GM18507 (cell line): ENCODE data around the gene UROC1.

Source experiments
- DNase-seq: peaks from one replicate; pipeline ENCODE4 v3.0.0; 2011; ENCODE audit warnings: low read depth; ENCODE audit not compliant: insufficient read length; ENCODE audit errors: extremely low spot score
- FAIRE-seq: peaks from 2 replicates; lab custom pipeline; 2011; peaks lifted over from hg19 to GRCh38; lab: Jason Lieb, UNC

Gene UROC1

DNA sequence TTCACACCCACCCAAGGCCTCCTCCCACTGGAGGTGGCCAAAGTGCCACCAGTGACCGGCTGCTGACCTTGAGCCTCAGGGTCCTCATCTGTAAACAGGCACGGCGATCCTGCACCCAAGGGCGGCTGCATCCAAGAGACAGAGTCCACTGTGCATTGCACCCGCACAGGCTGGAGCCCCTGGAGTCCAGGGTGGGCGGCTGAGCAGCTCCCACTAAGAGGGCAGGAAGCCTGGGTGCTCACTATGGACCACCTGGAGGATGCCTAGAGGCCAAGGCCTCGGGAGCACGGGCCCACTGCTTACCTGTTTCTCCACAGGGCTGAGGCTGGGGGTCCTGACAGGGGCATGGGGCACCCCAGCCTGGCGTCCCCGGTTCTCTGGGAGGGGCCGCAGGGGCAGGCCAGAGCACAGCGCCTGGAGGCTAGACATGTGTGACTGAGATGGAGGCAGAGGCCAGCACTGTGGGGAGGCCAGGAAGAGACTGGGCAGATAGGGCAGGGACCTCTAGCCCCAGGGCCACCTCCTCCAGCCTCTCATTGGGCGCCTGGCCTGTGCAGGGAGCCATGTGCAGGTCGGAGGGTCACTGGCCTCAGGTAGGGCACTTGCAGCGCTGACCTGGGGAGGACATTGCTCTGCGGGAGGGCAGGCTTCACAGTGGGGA, at the start of gene UROC1:
TSS of gene UROC1 (minus strand) at position 483 of the 661 bp plus-strand sequence. CDS start at position 429, 54 bp downstream.
- DNase-seq (no peak), FAIRE-seq (no peak)

DNA sequence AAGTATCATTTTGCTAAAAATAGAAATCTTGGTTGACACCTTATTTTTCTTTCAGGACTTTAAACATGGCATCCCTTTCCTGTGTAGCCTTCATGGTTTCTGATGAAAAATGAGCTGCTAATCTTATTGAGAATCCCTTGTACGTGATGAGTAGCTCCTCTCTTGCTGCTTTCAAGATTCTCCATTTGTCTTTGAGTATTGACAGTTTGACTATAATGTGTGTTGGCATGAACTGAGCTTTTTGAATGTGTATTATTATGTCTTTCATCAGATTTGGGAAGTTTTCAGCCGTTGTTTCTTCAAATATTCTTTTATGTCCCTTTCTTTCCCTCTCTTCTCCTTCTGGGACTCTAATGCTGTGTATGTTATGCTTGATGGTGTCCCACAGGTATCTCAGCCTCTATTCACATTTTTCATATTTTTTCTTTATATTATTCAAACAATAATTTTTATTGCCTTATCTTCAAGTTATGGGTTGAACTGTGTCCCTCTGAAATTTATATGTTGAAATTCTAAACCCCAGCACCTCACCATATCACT, 45.2 kb upstream of the UROC1 start:
- DNase-seq (no peak), FAIRE-seq (no peak)

DNA sequence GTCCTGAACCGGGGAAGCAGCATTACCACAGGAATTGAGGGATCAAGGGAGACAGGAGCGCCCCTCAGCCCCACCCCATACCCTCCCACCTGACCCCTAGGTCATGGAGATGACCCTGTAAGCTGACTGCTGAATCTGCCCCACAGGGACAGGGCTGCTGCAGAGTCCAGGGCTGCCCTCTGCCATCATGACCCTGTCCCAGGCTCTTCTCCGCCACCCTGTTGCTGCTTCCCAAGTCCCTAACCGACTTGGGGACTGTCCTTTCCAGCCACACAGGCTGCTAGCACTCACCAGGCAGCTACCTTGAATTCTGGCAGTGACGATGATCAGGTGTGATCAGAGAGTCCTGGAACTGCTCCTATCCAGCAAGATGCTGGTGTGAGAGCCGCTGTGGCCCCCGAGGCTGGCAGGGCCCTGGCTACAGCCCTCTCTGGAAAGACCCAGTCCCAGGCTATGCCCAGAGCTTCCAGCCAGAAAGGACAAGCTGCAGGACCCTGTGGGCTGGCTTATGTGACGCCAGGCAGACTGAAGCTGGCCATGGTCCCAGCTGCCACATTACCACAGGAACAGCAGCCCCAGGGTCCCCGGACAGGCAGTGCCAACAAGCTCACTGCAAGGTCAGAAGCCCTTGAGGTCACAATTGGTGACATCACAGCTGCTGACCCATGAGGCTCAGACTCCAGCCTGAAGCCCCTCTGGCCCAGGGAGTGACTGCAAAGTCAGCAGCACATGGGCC, 40.9 kb upstream of the UROC1 start, which contains the start of gene C3orf22:
TSS of gene C3orf22 (minus strand) at position 597 of the 736 bp plus-strand sequence. CDS start 5,542 bp downstream, outside the sequence.
- FAIRE-seq: no peak
- no peak for DNase-seq

DNA sequence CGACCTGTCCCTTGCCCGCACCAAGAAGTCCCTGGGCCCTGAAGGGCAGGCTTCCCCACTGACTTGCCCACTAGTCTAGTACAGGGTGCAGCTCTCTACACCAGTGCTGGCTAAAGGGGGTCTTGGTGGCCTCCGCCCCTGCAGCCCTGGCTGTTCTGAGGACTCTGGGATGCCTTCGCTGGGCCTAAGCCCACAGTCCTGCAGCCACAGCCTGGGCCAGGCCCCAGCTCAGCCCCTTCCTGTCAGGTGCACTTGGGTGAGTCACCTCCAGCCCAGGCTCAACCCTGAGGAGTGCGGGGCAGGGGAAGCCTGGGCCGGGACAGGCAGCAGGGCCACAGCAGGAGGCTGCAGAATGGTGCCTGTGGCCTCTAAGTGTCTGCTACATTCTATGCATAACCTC, 40.2 kb upstream of the UROC1 start:
- no peak for DNase-seq
- FAIRE-seq: no peak

DNA sequence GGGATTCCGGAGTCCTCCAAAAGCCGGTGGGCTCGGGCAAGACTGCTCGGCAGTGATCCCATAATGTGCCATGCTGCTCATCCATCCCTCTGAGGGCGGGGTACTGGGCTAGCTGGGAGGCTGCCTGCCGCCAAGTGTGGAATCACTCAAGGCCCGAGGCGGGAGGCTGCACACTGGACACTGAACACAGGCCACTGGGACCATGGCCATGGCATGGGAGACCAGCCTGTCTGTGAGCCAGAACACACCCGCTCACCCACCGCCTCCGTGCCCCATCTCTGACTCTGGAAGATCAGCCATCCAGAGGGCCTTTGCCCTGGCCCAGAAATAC, 39.8 kb upstream of the UROC1 start:
- DNase-seq: no peak
- no peak for FAIRE-seq

DNA sequence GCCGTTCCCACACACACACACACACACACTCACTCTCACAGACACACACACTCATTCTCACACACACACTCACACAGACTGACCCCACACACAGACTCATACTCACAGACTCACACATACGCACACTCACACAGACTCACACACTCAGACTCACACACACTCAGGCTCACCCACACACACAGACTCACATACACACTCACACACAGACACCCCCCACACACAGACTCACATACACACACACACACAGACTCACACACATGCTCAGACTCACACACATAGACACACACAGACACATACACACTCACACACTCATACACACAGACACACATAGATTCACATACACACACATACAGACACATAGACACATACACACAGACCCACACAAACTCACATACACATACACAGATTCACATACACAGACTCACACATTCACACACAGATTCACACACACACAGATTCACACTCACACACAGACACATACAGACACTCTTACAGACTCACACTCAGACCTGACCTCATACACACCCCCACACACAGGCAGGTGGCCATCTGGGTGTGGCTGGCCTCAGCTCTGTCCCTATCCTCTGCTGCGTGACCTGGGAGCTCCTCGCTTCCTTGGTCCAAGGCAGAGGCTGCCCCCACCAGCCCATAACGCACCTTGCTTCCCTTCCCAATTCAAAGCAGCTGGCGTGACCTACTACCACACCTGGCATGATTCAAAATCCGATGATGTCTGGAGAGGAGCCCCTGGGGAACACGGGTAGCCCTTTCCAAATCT, 39.3 kb upstream of the UROC1 start:
- no peak for FAIRE-seq
- no peak for DNase-seq

DNA sequence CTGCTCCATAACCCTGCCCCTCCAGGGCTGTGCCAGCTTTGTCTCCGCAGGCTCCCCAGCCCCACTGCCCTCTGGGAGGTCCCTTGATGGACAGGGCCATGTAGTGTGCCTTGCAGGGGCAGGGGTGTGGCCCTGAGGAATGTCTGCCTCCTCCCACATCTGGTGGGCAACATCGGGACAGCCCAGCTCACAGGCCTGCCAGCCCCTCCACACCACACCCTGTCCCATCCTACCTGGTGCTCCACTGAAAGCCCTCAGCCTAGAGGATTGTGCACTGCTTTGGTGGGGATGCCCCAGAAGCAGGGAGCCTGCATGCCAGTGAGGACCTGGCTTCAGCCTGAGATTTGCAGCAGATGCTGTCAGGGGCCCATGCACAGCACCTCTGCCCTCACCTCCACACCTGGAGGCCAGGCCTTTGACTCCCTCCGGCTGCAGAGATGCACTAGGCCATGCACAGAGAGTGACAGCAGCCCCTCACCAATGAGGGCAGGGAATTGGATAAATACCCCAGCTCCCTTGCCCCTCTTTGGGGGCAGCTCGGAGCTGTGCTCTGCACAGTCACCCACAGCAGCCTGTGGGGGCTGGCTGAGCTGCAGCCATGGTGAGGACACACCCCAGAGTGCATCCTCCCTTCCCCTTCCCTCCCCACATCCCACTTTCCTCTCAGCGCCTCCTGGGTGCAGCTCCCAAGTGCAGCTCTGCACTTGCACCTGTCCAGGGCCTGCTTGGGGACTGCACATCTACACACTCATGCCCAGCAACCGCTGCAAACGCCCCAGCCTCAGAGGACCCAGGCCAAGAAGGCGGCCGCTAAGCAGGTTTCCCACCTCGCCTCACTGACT, 38.4 kb upstream of the UROC1 start:
- DNase-seq: no peak
- no peak for FAIRE-seq

DNA sequence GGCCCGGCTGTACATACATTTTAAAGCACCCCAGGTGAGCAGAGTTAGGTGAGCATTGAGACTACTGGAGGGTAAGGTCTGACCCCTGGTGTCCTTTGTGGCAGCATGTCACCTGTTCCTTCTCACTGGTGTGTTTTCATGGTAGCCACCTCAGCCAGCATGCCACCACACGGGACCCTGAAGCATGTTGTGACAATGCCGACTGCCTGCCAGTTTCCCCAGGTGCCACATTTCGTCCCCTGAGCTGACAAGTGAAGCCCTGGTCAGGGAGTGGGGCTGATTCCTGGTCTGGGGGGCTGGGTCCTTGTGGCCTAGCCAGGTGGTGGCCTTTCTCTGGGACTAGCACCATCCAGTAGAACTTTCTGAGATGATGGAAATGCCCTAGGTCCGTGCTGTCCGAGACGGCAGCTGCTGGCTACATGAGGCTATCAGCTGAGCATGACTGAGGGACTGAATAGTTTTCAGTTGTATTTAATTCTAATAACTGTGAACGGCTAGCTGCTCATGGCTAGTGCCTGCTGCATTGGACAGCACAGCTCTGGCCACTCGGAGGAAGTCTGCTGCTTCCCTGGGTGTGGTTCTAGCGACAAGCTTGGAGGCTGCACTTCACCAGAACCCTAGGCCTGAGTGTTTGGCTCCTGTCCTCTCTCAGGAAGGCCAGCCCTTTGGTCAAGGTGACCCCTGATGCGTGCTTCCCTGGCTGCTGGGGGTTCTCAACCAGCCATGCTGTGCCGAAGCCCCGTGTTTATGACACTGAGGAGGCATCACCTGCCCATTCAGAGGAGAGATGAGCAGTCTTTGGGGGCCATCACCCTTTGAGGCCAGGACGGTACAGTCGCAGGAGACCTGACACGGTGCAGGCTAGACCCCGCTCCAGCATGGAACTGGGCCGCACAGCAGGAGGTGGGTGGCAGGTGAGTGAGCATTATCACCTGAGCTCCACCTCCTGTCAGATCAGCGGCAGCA, 37.3 kb upstream of the UROC1 start:
- FAIRE-seq (no peak), DNase-seq (no peak)

DNA sequence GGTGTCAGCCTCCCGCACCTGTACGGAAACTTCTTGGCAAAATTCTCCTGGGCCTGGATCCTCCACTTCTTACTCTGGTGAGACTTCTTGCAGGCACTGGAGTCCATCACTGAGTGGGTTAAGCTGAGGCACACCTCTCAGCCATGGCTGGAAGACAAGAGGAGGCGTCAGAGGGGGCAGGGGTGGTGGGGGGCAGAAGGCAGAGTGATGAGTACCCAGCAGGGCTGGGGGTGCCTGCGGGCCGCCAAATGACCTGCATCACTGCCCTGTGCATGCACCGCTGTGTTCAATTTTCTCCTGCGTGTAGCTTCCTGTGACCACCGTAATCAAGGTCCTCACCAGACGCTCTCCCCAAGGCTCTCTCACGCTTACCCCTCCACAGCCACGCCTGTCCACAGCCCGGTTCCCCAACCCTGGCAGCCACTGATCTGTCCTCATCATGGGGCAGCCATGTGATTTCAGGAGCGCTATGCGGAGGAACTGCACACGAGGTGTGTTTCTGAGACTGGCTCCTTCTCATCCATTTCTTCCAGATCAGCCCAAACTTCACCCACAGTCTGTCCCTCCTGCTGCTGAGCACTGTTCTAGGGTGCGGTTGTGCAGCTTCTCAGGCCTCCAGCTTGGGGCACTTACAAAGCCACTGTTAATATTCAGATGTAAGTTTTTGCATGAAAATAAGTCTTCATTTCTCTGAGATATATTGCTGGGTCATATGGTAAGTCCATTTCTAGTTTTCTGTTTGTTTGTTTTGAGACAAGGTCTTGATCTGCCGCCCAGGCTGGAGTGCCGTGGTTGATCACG, 35.9 kb upstream of the UROC1 start:
- FAIRE-seq (no peak), DNase-seq (no peak)

DNA sequence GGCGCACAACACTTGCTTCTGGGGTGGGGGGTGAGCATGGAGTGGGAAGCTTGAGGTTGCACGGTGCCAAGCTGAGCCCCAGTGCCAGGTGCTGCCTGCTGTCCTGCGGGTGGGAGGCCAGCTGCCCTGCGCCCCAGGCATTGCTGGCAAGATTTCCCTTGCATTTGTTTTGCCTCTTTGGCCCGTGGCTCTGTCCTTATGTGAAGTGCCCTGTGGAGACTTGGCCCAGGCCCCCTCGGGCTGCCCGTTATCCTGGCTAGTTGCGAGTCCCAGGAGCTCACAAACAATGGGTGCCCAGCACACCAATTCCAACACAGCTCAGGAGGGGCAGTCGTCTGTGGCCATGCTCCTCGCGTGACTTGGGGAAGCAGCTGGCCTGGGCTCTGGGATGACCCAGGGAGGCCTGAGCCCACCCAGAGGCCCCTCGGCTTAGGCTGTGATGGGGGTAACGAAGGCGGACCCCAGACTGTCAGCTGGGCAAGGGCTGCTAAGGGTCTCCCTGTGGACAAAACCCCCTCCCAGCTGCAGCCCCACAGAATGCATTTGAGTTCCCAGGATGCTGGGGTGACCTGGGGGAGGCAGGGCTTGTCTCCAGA, 35.2 kb upstream of the UROC1 start:
- DNase-seq (no peak), FAIRE-seq (no peak)

DNA sequence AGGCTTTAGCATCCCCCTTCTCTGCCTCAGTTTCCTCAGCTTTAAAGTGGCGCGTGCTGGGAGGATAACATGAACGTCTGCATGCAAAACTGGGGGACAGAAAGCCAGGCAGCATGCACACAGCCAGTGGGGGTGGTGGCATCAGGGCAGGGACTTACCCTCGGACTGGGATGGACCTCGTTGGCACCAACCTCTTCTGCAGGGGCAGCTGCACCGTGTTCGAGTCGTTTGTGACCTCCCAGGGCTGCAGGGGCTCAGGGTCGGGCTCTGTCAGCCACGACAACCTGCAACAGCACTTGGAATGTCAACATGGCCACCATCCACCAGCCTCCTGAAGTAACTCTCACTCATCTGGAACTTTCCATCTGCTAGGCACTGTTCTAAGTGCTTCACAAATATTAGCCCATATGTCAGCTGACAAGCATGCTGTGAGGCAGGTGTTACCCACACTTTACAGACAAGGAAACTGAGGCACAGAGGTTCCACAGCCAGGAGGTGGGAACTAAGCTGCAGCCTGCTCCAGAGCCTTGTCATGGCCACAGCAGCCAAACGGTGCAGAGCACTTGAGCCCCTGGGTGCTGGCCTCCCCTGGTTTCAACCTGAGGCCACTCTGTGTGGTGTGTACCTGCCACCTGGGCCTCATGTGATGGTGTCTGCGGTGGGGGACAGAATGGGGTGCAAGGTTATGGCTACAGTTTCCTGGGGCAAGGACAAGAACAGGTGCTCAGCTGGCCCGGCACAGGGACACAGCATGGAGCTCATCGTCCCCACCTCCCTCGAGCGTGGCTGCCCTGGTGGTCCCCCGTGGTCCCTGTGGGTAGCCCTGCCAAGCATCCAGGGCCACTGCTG, 34.5 kb upstream of the UROC1 start:
- no peak for FAIRE-seq

DNA sequence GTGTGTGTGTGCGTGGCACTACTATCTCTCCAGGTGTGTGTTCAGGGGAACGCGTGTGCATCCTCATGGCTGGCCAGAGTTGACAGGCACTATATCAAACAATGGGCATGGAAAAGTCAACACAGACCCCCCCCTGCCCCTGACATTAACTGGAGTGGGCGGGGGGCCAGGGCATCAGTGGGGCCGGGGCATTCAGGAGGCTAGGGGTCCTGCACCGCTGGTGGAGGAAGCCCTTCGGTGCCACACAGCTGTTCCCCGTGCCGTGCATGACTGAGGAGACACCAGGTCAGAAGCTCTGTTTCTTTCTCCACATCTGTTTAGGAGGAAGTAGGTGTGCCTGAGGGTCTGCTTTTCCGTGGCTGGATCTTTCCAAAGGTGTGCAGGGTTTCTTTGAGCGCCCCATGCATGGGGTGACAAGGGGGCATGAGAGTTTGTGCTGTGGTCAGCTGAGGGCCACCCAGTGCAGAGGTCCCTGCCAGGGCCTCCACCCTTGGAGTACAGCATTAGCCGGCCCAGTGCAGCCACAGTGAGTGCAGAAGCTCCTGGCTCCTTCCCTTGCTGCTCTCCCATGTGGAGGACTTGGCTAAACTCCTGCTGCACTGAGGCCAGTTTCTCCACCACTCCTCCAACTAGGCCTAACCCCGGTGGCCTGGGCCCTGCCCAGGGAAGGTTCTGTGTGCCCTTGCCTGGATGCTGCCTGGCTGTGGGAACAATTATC, 33.7 kb upstream of the UROC1 start:
- FAIRE-seq (no peak), DNase-seq (no peak)

More for the DNA sequence above, 34.5 kb upstream of the UROC1 start:
- DNase-seq: no peak

DNA sequence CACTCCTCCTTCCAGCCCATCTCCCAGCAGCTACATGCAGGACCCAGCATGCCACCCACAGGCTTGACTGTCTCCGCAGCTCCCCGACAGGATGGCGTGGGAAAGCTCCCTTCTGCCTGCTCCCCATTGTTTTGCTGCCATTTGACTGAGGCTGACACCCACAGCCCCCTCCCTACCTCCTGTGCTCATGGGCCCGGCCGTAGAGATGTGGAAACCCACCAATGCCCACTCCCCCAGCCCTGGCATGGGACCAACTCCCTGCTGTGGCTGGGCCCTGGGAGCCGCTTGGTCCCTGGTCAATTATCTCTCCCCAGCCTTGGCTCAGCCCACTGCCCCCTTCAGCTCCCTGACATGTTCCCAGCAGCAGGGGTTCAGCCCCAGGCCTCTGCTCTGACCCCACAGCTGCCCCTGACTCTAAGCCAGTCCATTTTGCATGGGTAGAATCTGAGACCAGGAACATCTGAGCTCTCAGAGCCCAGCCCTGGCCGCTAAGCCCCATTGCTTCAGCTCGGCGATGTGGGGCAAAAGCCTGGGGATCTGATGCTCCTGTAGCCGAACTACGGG, 33.0 kb upstream of the UROC1 start:
- no peak for DNase-seq
- no peak for FAIRE-seq

DNA sequence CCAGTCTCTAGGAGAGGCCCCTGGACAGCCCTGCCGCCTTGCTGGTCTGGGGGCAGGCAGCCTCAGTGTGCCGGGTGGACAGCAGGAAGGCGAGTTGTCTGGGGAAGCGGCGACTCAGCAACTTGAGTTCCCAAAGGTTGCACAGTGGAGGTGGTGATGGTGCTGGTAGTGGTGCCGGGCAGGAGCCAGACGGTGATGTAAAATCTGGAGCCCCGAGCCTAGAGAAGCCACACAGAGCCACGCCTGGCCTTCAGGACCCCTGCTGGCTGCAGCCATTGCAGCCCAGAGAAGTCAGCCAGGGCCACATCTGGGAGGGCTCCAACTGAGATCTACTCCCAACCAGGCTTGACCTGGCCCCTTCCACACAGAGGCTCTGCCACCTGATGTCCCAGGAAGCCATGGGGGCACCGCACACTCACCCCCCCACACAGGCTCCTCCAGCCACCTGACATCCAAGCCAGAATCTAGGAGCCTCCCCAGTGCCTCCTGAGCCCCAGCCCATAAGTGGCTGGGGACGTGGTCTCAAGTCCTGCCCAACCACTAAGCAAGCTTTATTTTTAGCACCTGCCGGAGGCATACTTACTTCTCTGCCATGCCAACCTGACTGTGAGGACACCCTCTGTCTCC, 32.4 kb upstream of the UROC1 start:
- FAIRE-seq (no peak), DNase-seq (no peak)
